ENCODE results near the gene SLC25A15.
"Not testable (repeated sequence)": the region's sequence is repeated elsewhere in the genome, so short reads cannot be mapped to it uniquely, and the experiment has no call there.

Gene SLC25A15

GRCh38 chr13:40782971-40783370 lies 6.4 kb upstream of the SLC25A15 start:
- DNase-seq: not testable (repeated sequence)

GRCh38 chr13:40784540-40784939 lies 4.9 kb upstream of the SLC25A15 start:
- no peak for DNase-seq

GRCh38 chr13:40786568-40786996 lies 2.8 kb upstream of the SLC25A15 start:
- DNase-seq: no peak

GRCh38 chr13:40787062-40787461 lies 2.3 kb upstream of the SLC25A15 start:
- DNase-seq: no peak

GRCh38 chr13:40788540-40789274 lies 704 bp upstream of the SLC25A15 start:
- not testable (repeated sequence) for DNase-seq

- no peak for DNase-seq
These were observed 774 bp downstream of the SLC25A15 start for GRCh38 chr13:40790154-40790616.

- DNase-seq: no peak
These were observed 3.1 kb downstream of the SLC25A15 start for GRCh38 chr13:40792284-40793051.

GRCh38 chr13:40793339-40793738 lies 3.9 kb downstream of the SLC25A15 start:
- no peak for DNase-seq

- DNase-seq: no peak
These were observed 5.3 kb downstream of the SLC25A15 start for GRCh38 chr13:40794414-40795368.

- DNase-seq: no peak
These were observed 7.2 kb downstream of the SLC25A15 start for GRCh38 chr13:40796649-40797048.

GRCh38 chr13:40798380-40798779 lies 9.0 kb downstream of the SLC25A15 start:
- no peak for DNase-seq

GRCh38 chr13:40799508-40799907 lies 10.1 kb downstream of the SLC25A15 start:
- no peak for DNase-seq

- DNase-seq: no peak
These were observed 11.1 kb downstream of the SLC25A15 start for GRCh38 chr13:40800559-40800958.

GRCh38 chr13:40801255-40802217 lies 12.1 kb downstream of the SLC25A15 start:
- no peak for DNase-seq

- DNase-seq: no peak
These were observed 13.9 kb downstream of the SLC25A15 start for GRCh38 chr13:40803316-40803715.

GRCh38 chr13:40806241-40806640 lies 16.8 kb downstream of the SLC25A15 start:
- DNase-seq: no peak

GRCh38 chr13:40809471-40809870 lies 20.1 kb downstream of the SLC25A15 start:
- DNase-seq: no peak

GRCh38 chr13:40812102-40812501 lies 22.7 kb downstream of the SLC25A15 start:
- no peak for DNase-seq

GRCh38 chr13:40812724-40813445 lies 23.5 kb downstream of the SLC25A15 start:
- no peak for DNase-seq

- peak; percentile 68 to 77 for DNase-seq
These were observed 24.4 kb downstream of the SLC25A15 start for GRCh38 chr13:40813667-40814454.

Data from AML-193 (cell line).